Muscle of leg (tissue), 11 donors: ENCODE measurements around the gene SPATA12. TPM values are rescaled to one million over a fixed set of nuclear protein-coding genes. Genes with fewer than 3 reads are reported as not detected.

ENCODE experiments used
- DNase-seq: peaks from one replicate; pipeline ENCODE4 v3.0.0; 2013
- H3K27ac ChIP-seq: one replicate; pipeline ENCODE4 v1.5.1; 2013; ENCODE audit warnings: mild to moderate bottlenecking, low read length, control low read depth
- H3K27me3 ChIP-seq: one replicate; pipeline ENCODE4 v1.6.1; 2013; ENCODE audit warnings: low read length; ENCODE audit not compliant: control insufficient read depth, insufficient read depth
- H3K36me3 ChIP-seq: one replicate; pipeline ENCODE4 v1.6.1; 2013; ENCODE audit warnings: low read length; ENCODE audit not compliant: control insufficient read depth, insufficient read depth
- H3K4me1 ChIP-seq: one replicate; pipeline ENCODE4 v1.6.1; 2013; ENCODE audit warnings: low read length; ENCODE audit not compliant: control insufficient read depth, insufficient read depth
- H3K4me3 ChIP-seq: one replicate; pipeline ENCODE4 v1.5.1; 2013; ENCODE audit warnings: low read length, control low read depth
- H3K9me3 ChIP-seq: replicated peaks from 2 replicates; pipeline ENCODE4 v1.6.1; 2013; ENCODE audit warnings: low read depth, low read length; ENCODE audit not compliant: control insufficient read depth
- WGBS: methylation state at CpG from one replicate; pipeline ENCODE4 v1.1.5; 2013; ENCODE audit warnings: missing lambda C conversion rate; ENCODE audit not compliant: insufficient coverage; 5-methylcytosine and 5-hydroxymethylcytosine counted together
- polyA plus RNA-seq, 8 donors: library from polyadenylated mRNA; unstranded; fragments of 120-200 nt; gene quantifications; one replicate each; pipeline versions ENCODE4 v1.2.1 to v1.2.3, GENCODE V29; 2013; ENCODE audit warnings: inconsistent platforms in 1 of 8, low replicate concordance in 1 of 8; ENCODE audit not compliant: insufficient read length in 8 of 8, insufficient read depth in 1 of 8
- total RNA-seq: library from RNA; stranded (reverse); fragments of 120-200 nt; gene quantifications from one replicate; pipeline ENCODE4 v1.2.4, GENCODE V29; 2013

SPATA12 gene
- total and polyA plus RNA-seq, 9 donors: 0.04 to 0.21 (median 0.11) TPM; not detected in 3

DNA sequence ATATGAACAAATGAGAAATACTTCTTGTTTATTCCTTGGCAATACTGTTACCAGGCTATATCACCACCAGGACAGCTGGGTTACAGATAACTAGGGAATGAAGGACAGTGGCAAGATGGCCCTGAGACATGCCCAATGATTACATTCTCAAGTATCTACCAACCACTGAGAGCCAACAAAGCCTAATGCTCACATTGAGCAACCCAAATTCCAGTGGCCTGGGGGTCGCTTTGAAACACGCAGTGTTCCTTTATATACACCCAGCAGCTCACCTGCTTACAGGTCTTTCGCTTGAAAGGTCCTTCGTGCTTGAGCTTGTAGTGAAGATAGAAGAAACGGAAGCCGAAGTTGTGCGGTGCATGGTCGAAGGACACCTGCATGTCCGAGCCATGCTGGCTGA lies 45.1 kb downstream of the SPATA12 start:
- DNase-seq: no peak
- H3K27ac ChIP-seq: no peak overlapping the region
- H3K4me3 ChIP-seq: no peak overlapping the region
- WGBS: 90% methylated on average over 2 of the region's 9 CpGs
- peaks cover 11% of the 10 kb centered on the region for H3K4me1 ChIP-seq
- peaks cover 69% of the 10 kb centered on the region for H3K36me3 ChIP-seq
- no peaks in the 10 kb centered on the region for H3K27me3 ChIP-seq
- no peaks in the 10 kb centered on the region for H3K9me3 ChIP-seq

DNA sequence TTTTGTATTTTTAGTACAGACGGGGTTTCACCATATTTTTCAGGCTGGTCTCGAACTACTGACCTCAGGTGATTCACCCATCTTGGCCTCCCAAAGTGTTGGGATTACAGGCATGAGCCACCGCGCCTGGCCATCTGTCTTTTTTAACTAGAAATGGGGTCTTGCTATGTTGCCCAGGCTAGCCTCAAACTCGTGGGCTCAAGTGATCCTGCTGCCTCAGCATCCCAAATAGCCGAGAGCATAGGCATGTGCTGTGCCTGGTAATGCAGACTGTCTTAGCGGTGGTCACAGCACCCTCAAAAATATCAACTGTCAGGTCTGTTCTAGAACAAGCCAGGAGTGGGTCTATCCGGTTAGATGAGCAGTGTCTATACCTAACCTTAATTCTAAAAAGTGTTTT lies 48.2 kb downstream of the SPATA12 start:
- peaks cover 53% of the 10 kb centered on the region for H3K36me3 ChIP-seq
- WGBS: 97% methylated on average over 5 of the region's 8 CpGs

DNA sequence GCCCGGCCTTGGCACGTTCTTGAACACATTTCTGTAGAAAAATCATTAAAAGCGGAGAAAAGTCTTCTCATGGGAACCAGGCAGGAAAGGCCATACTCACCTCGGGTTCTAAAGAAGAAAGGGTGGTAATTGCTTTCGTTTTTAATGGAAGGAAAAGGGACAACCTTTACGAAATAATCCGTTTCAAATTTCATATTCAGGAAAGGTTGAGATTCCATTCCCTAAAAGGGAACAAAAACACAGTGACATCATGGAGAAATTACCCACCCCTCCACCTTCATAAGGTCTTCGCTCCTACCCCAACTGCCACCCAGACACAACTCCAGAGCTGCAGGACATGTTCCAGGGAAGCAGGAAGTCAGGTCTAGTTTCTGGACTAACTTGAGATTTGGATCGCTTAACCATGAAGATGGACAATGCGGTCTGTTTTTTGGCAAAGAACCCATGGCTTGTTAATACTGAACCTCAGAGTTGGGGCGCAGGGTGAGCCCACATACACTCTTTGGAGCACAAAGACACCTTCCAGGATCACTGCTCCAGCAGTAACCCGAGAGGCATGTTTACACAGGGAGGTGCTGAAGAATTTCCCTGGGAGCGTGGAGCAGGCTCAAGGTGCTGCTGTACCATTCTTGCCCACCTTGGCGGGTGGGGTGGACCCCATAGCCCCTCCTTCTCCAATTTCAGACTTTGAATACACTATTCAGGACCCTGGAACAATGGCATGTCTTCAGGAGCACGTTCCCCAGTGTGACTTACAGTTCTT lies 49.2 kb downstream of the SPATA12 start:
- H3K27ac ChIP-seq: no peak overlapping the region
- WGBS: 78% methylated on average over 10 of the region's 15 CpGs
- H3K27me3 ChIP-seq: no peaks in the 10 kb centered on the region
- H3K4me3 ChIP-seq: no peak overlapping the region
- DNase-seq: no peak
- H3K9me3 ChIP-seq: no peaks in the 10 kb centered on the region
- peaks cover 11% of the 10 kb centered on the region for H3K4me1 ChIP-seq
- peaks cover 55% of the 10 kb centered on the region for H3K36me3 ChIP-seq

More for the DNA sequence above, 48.2 kb downstream of the SPATA12 start:
- Histone ChIP-seq H3K9me3 (no peaks in the 10 kb centered on the region), H3K27me3 (no peaks in the 10 kb centered on the region), H3K27ac (no peak overlapping the region), H3K4me1 (peaks cover 11% of the 10 kb centered on the region), H3K4me3 (no peak overlapping the region)
- DNase-seq: no peak

DNA sequence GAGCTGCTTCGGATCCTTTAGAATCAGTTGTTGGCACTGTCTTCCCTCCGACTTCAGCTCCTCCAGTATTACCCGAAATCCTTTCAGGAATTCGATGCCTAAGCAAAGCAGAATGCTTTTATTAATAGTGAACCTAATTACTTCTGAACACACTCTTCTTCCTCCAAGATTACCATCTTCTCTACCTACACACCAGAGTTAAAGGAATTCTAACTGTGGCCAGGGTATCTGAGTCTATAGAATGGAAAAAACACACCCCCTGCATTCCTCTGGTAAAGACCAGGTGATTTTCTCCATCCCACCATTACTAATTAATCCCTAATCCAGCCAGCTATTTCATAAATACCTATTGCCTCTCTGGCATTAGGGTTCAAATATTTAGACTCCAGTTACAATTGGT lies 49.8 kb downstream of the SPATA12 start:
- Histone ChIP-seq H3K4me1 (peaks cover 11% of the 10 kb centered on the region), H3K4me3 (no peak overlapping the region), H3K27me3 (no peaks in the 10 kb centered on the region), H3K36me3 (peaks cover 50% of the 10 kb centered on the region), H3K27ac (no peak overlapping the region), H3K9me3 (no peaks in the 10 kb centered on the region)
- 0% methylated on average over 1 of the region's 4 CpGs for WGBS
- DNase-seq: no peak

DNA sequence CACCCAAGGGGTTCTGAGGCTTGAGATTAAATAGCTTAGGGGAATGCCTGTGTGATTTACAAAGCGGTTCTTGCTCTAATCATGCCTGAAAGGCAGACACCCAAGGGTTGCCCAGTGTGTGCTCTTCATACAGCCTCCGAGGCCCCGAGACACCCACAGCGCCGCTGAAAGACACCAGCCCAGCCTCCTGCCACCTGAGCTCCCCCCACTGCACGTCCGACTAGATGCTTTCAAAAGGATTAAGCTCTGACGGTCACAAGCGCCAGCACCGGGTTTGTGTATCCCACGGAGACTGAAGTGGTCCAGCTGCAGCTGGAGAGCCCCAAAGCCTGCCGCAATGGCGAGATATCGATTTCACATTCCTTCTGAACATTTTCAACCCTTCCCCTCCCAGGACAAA lies 50.3 kb downstream of the SPATA12 start:
- Histone ChIP-seq H3K4me3 (no peak overlapping the region), H3K9me3 (no peaks in the 10 kb centered on the region), H3K27ac (peak overlapping the region; percentile 69), H3K27me3 (no peaks in the 10 kb centered on the region), H3K36me3 (peaks cover 46% of the 10 kb centered on the region), H3K4me1 (peaks cover 11% of the 10 kb centered on the region)
- peak; percentile 79 for DNase-seq
- WGBS: 21% methylated on average over 9 of the region's 14 CpGs

GRCh38 chr3:57112206-57112605 lies 51.7 kb downstream of the SPATA12 start:
- WGBS: 69% methylated on average over 3 of the region's 5 CpGs

GRCh38 chr3:57116501-57116900 lies 56.0 kb downstream of the SPATA12 start:
- peaks cover 16% of the 10 kb centered on the region for H3K36me3 ChIP-seq
- no CpG with 5 or more reads among the region's 3 CpGs for WGBS
- H3K27me3 ChIP-seq: no peaks in the 10 kb centered on the region
- H3K4me1 ChIP-seq: peaks cover 20% of the 10 kb centered on the region
- H3K4me3 ChIP-seq: no peak overlapping the region
- no peaks in the 10 kb centered on the region for H3K9me3 ChIP-seq
- no peak overlapping the region for H3K27ac ChIP-seq
- DNase-seq: no peak

More at GRCh38 chr3:57112206-57112605, 51.7 kb downstream of the SPATA12 start:
- Histone ChIP-seq H3K4me1 (peaks cover 11% of the 10 kb centered on the region), H3K4me3 (no peak overlapping the region), H3K36me3 (peaks cover 36% of the 10 kb centered on the region), H3K27me3 (no peaks in the 10 kb centered on the region), H3K9me3 (no peaks in the 10 kb centered on the region), H3K27ac (no peak overlapping the region)
- no peak for DNase-seq

DNA sequence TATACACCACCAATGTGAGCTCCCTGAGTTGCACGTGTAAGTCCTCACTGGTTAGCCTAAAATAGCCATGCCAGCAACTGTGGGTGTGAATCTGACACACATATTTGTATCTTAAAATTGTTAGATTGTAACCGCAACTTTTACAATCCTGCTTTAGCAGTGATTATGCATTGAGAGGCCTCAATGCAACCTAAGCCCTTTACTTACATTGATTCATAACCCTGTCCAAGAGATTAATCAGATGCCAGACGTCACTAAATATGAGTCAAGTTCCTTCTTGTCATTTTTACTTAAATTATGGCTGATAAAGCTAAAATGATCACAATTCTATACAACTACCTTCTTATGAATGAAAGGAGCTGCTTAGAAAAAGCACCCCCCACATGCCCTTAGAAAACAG lies 57.8 kb downstream of the SPATA12 start:
- Histone ChIP-seq H3K27ac (no peak overlapping the region), H3K4me3 (no peak overlapping the region), H3K36me3 (peaks cover 12% of the 10 kb centered on the region), H3K27me3 (no peaks in the 10 kb centered on the region), H3K9me3 (no peaks in the 10 kb centered on the region), H3K4me1 (peaks cover 19% of the 10 kb centered on the region)
- no CpG with 5 or more reads among the region's 3 CpGs for WGBS
- DNase-seq: no peak

- Histone ChIP-seq H3K9me3 (no peaks in the 10 kb centered on the region), H3K27me3 (no peaks in the 10 kb centered on the region), H3K4me1 (peaks cover 19% of the 10 kb centered on the region), H3K4me3 (no peak overlapping the region), H3K27ac (peak overlapping the region; percentile 31), H3K36me3 (peaks cover 7% of the 10 kb centered on the region)
- DNase-seq: no peak
- 100% methylated on average over 2 of the region's 3 CpGs for WGBS
Measured at GRCh38 chr3:57120040-57120439, 59.6 kb downstream of the SPATA12 start.

GRCh38 chr3:57120451-57121174 lies 60.1 kb downstream of the SPATA12 start:
- Histone ChIP-seq H3K36me3 (peaks cover 7% of the 10 kb centered on the region), H3K4me1 (peaks cover 21% of the 10 kb centered on the region), H3K9me3 (no peaks in the 10 kb centered on the region), H3K27ac (peak overlapping the region; percentile 31), H3K4me3 (no peak overlapping the region), H3K27me3 (no peaks in the 10 kb centered on the region)
- DNase-seq: no peak
- WGBS: 0% methylated on average over 1 of the region's 10 CpGs
